ENCODE data around the gene RPSA.
"Not testable (repeated sequence)": the region's sequence is repeated elsewhere in the genome, so short reads cannot be mapped to it uniquely, and the experiment has no call there.

The RPSA gene

DNA sequence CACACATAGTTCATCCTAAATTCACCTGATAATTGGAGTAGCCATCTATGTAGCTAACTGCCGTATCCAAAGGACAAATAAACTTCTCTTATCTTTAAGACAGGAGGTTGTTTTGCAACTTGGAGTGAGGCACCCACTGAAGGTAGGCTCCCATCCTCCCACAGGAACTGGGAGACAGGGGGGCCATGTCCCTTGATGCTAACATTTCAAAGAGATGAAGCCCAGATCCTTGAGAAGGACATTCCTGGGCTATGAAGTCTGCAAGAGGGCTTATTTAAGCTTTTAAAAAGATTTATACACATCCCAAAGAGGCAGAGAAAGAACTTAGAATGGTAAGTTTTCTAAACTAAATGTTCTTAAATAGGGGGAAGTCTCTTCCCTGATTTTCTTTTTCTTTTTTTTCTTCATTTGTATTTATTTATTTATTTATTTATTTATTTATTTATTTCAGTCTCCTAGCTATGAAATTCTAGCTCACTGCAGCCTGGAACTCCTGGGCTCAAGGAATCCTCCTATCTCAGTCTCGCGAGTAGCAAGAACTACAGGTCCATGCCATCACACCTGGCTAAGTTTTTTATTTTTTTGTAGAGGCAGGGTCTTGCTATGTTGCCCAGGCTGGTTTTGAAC lies 48.2 kb downstream of the RPSA start:
- DNase-seq (ENCODE audit: low read depth), result no peak

DNA sequence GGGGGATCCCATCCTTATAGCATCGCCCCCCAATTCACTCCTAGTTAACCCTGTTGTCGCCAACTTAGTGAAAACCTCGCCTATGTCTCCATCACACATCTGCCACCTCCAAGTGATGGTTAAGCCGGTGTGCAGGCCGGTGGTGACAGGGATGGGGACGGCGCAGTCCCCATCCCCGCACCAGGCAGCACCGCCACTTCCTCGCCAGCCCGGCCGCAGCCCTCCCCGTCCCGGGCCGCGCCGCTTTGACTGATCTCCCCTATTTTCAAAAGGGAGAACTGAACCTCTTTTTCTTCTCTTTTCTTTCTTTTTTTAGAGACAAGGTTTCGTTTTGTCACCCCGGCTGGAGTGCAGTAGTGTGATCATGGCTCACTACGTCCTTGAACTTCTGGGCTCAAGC lies 49.6 kb downstream of the RPSA start:
- no peak for DNase-seq (ENCODE audit: low read depth)

DNA sequence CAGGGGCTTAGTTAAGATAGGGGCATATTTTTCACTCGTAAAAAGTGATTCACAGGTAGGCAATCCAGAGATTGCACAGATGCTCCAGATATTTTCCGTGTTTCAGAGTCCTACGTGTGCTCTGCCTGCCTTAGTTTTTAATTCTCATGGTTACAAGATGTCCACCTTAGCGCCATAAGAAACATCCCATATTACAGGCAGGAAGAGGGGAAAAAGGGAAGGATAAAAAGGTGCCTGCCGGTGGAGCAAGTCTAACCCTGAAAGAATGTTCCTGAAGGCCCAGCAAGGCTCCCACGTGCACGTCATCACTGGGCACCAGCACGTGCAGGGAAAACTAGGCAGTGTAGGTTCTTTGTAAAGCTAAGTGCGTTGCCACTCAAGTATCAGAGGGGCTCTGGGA lies 50.8 kb downstream of the RPSA start:
- no peak for DNase-seq (ENCODE audit: low read depth)

DNA sequence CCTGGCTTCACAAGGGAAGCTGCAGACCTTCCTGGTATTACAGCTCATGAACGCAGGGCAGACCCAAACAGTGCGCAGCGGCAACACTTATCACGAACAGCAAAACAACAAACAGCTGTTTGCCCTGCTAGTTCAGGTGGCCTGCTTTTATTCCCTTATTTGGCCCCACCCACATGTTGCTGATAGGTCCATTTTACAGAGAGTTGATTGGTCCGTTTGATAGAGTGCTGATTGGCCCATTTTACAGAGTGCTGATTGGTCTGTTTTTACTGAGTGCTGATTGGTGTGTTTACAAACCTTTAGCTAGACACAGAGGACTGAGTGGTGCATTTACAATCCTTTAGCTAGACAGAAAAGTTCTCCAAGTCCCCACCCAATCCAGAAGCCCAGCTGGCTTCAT lies 52.1 kb downstream of the RPSA start:
- DNase-seq (ENCODE audit: low read depth), result not testable (repeated sequence)

DNA sequence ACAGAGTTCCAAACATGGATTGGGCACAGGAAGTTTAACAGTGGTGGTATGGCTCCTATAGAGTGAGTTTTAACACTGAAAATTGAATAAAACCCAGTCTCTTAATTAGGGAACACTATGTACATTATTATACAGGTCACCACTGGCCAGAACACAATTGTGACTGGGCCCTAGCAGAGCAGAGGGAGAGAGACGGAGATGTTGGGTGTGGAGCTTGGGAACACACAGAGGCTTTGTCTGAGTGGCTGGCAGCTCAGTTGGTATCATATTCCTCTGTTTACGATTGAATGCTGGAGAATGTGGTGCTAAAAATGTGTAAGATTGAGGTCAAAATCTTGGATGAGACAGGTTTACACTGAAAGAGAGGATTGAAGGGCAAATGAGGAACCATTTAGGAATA lies 54.2 kb downstream of the RPSA start:
- DNase-seq (ENCODE audit: low read depth), result no peak

Data from stimulated activated CD8-positive, alpha-beta memory T cell treated with anti-CD3 and anti-CD28 coated beads, Interleukin-12 subunit alpha, Interleukin-12 subunit beta, amount 100 ng/mL, for 4 hours (primary cell).